ENCODE results near the gene AP2B1.

The AP2B1 gene

DNA sequence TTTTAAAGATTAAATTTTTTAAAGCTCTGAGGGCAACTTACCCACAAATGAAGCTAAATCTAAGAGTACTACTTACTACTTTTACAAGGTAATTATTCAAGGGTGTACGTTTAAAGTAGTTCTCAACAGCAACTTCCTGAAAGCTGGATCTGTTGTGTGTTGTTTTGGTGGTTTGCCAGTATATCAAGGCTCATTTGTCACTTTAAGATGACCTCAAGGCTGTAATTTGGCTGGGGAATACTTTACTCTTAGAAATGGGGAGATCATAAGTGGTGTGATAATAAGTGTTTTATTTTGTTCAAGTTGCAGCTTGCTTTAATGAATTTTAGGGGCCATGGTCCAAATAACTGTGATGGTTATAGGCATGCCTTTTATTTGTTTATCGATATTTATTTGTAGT, 30.4 kb downstream of the AP2B1 start:
- H3K4me1 ChIP-seq (ENCODE audit: control insufficient read depth, insufficient read depth, low read length) = no peaks in the 10 kb centered on the region
- H3K4me3 ChIP-seq (ENCODE audit: insufficient read depth, low read depth, low read length) = no peak overlapping the region
- H3K9me3 ChIP-seq (ENCODE audit: control insufficient read depth, low read length) = no peaks in the 10 kb centered on the region
- no peaks in the 10 kb centered on the region for H3K27me3 ChIP-seq (ENCODE audit: control insufficient read depth, insufficient read depth, low read length, poor library complexity, severe bottlenecking)
- H3K27ac ChIP-seq (ENCODE audit: insufficient read depth, low read depth, low read length, poor library complexity, severe bottlenecking) = no peak overlapping the region
- 85 to 100% methylated on average over 1 to 2 of the region's 2 CpGs for WGBS, 2 experiments
- H3K36me3 ChIP-seq (ENCODE audit: control insufficient read depth, insufficient read depth, low read length) = no peaks in the 10 kb centered on the region

DNA sequence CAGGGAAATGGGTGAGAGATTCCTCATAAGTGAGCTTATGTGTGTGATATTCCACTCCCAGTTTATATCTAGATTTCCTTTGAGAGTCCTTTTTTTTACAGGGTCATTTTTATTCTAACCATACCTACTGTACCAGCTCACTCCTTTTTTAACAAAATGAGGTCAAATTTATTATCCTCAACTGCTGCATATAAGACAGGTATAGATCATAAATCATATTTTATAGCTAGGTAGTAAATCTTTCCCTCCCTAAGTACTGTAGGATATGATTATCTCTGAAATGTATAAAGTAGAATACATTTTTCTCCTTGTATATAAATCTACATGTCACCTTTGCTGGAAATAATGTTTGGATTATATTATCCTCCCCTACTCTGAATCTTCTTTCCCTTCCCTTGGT, 31.5 kb downstream of the AP2B1 start:
- H3K9me3 ChIP-seq (ENCODE audit: control insufficient read depth, low read length) = no peaks in the 10 kb centered on the region
- H3K4me1 ChIP-seq (ENCODE audit: control insufficient read depth, insufficient read depth, low read length) = no peaks in the 10 kb centered on the region
- no peaks in the 10 kb centered on the region for H3K27me3 ChIP-seq (ENCODE audit: control insufficient read depth, insufficient read depth, low read length, poor library complexity, severe bottlenecking)
- no peak overlapping the region for H3K4me3 ChIP-seq (ENCODE audit: insufficient read depth, low read depth, low read length)
- no peak overlapping the region for H3K27ac ChIP-seq (ENCODE audit: insufficient read depth, low read depth, low read length, poor library complexity, severe bottlenecking)
- no peaks in the 10 kb centered on the region for H3K36me3 ChIP-seq (ENCODE audit: control insufficient read depth, insufficient read depth, low read length)

DNA sequence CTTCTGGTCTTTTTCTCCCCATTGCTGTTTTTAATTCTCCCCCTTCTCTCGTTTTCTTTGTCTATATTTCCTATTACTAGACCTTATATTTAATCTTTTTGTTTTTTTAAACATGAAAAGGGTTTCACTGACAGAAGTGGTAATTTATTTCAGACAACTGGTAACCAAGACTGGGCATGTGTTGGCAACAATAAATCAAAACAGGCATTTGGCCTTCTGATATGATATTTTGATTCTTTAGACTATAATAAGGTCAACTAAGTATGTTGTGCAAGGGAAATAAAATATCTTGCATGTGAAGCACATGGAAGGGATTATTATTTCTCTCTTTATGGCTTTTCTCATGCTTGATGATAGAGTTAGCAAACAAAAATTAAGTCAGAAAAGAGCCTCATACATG, 34.6 kb downstream of the AP2B1 start:
- no peaks in the 10 kb centered on the region for H3K9me3 ChIP-seq (ENCODE audit: control insufficient read depth, low read length)
- no peaks in the 10 kb centered on the region for H3K4me1 ChIP-seq (ENCODE audit: control insufficient read depth, insufficient read depth, low read length)
- no CpG with 5 or more reads among the region's 1 CpG for WGBS, 2 experiments
- peaks cover 7% of the 10 kb centered on the region for H3K36me3 ChIP-seq (ENCODE audit: control insufficient read depth, insufficient read depth, low read length)
- no peaks in the 10 kb centered on the region for H3K27me3 ChIP-seq (ENCODE audit: control insufficient read depth, insufficient read depth, low read length, poor library complexity, severe bottlenecking)
- H3K27ac ChIP-seq (ENCODE audit: insufficient read depth, low read depth, low read length, poor library complexity, severe bottlenecking) = no peak overlapping the region
- H3K4me3 ChIP-seq (ENCODE audit: insufficient read depth, low read depth, low read length) = no peak overlapping the region

DNA sequence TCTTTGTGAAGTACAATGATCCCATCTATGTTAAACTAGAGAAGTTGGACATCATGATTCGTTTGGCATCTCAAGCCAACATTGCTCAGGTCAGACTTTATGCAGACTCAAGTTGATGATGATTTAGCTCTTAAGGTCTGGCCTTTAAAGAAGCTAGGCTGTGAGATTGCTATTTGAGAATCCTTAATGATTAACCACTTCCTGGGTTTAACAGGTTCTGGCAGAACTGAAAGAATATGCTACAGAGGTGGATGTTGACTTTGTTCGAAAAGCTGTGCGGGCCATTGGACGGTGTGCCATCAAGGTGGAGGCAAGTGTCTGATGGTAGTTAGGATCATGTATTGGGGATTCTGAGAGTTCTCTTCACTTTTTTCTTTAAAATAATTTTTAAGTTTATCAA, 40.3 kb downstream of the AP2B1 start:
- Histone ChIP-seq H3K4me3 (ENCODE audit: insufficient read depth, low read depth, low read length) (no peak overlapping the region), H3K27ac (ENCODE audit: insufficient read depth, low read depth, low read length, poor library complexity, severe bottlenecking) (no peak overlapping the region), H3K36me3 (ENCODE audit: control insufficient read depth, insufficient read depth, low read length) (peaks cover 11% of the 10 kb centered on the region), H3K9me3 (ENCODE audit: control insufficient read depth, low read length) (no peaks in the 10 kb centered on the region), H3K4me1 (ENCODE audit: control insufficient read depth, insufficient read depth, low read length) (no peaks in the 10 kb centered on the region), H3K27me3 (ENCODE audit: control insufficient read depth, insufficient read depth, low read length, poor library complexity, severe bottlenecking) (no peaks in the 10 kb centered on the region)
- 96 to 100% methylated on average over 4 of the region's 4 CpGs for WGBS, 2 experiments

DNA sequence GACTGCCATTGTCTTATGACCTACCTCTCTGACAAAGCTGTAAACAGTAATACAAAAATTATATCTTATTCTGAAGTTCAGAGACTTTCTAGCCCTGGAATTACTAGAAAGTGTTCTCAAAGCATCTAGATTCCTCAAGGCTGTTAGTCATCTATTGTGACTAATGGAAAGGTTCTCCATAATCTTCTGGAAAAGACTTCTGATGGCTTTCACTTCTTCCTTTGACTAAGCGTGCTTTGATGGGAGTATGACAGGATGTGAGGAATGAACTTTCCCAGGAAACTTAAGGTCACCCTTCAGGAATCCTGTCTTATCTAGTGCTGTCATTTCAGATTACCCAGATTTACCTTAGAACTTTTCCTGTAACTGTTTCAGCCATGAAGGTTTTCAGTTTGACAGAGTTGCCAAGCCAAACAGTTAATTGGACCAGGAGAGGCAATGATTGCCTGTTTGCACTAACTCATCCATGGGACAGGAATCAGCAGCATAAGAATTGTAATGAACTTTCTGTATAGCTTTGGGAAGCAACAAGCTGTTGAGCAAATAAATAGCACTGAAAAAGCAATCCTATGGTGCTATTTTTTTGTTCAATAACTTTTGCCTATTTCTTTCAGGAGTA, 43.5 kb downstream of the AP2B1 start:
- 92 to 100% methylated on average over 1 of the region's 1 CpG for WGBS, 2 experiments
- H3K36me3 ChIP-seq (ENCODE audit: control insufficient read depth, insufficient read depth, low read length) = peaks cover 14% of the 10 kb centered on the region
- H3K27ac ChIP-seq (ENCODE audit: insufficient read depth, low read depth, low read length, poor library complexity, severe bottlenecking) = no peak overlapping the region

DNA sequence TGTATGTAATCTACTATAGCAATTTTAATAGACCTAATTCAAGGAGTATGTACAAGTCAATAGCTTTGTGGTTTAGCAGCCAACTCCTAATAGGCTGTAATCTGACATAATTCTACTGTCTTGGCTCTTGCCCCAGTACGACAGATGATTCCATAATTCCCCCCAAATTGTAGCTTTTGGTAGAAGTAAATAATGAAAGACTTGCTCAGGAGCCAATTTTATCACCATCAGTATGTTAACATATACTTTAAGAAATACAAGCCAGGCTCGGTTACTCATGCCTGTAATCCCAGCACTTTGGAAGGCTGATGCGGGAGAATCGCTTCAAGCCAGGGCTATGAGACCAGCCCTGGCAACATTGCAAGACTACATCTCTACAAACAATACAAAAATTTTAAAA, 53.9 kb downstream of the AP2B1 start:
- WGBS, 2 experiments = 87 to 97% methylated on average over 4 of the region's 4 CpGs
- Histone ChIP-seq H3K4me1 (ENCODE audit: control insufficient read depth, insufficient read depth, low read length) (no peaks in the 10 kb centered on the region), H3K4me3 (ENCODE audit: insufficient read depth, low read depth, low read length) (no peak overlapping the region), H3K27ac (ENCODE audit: insufficient read depth, low read depth, low read length, poor library complexity, severe bottlenecking) (no peak overlapping the region), H3K9me3 (ENCODE audit: control insufficient read depth, low read length) (no peaks in the 10 kb centered on the region), H3K36me3 (ENCODE audit: control insufficient read depth, insufficient read depth, low read length) (peaks cover 34% of the 10 kb centered on the region), H3K27me3 (ENCODE audit: control insufficient read depth, insufficient read depth, low read length, poor library complexity, severe bottlenecking) (no peaks in the 10 kb centered on the region)

More for the DNA sequence above, 43.5 kb downstream of the AP2B1 start:
- Histone ChIP-seq H3K4me3 (ENCODE audit: insufficient read depth, low read depth, low read length) (no peak overlapping the region), H3K4me1 (ENCODE audit: control insufficient read depth, insufficient read depth, low read length) (no peaks in the 10 kb centered on the region), H3K9me3 (ENCODE audit: control insufficient read depth, low read length) (no peaks in the 10 kb centered on the region), H3K27me3 (ENCODE audit: control insufficient read depth, insufficient read depth, low read length, poor library complexity, severe bottlenecking) (no peaks in the 10 kb centered on the region)

DNA sequence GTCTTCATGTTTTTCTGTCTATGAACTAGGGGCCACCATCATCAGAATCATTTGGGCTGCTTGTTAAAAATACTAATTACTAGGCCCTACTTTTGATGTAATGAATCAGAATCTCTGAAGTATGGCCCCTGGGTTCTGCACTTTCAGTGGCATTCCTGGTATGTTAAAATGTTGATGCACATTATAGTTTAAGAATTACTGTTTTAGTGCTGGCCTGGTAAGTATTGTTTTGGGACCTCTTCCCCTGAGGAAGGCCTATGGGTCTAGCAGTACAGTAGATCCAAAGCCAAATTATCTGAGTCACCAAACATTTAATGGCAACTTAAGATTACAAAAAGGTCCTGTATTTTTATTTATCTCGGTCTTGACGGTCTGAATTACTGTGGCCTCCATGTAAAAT, 58.8 kb downstream of the AP2B1 start:
- Histone ChIP-seq H3K9me3 (ENCODE audit: control insufficient read depth, low read length) (no peaks in the 10 kb centered on the region), H3K36me3 (ENCODE audit: control insufficient read depth, insufficient read depth, low read length) (peaks cover 2% of the 10 kb centered on the region), H3K27ac (ENCODE audit: insufficient read depth, low read depth, low read length, poor library complexity, severe bottlenecking) (no peak overlapping the region), H3K27me3 (ENCODE audit: control insufficient read depth, insufficient read depth, low read length, poor library complexity, severe bottlenecking) (no peaks in the 10 kb centered on the region), H3K4me1 (ENCODE audit: control insufficient read depth, insufficient read depth, low read length) (no peaks in the 10 kb centered on the region), H3K4me3 (ENCODE audit: insufficient read depth, low read depth, low read length) (no peak overlapping the region)
- WGBS, 2 experiments = 46 to 47% methylated on average over 2 of the region's 2 CpGs

DNA sequence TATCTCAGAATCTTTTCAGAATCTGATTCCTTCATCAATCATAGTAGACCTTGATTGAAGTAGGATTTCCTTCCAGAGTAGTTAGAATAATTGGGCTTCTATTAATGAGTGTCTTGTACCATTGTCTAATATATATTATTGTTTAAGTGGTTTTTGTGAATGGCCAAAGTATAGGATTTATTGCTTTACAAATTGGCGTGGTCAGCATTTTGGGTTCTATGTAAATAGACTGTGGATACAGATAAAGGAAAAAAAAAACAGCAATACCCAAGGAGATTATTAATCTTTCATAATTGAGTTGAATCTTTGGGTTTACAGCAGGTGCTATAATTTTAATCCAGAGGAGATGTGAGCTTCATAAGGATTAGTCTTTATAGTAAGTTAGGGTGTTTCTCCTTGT, 64.3 kb downstream of the AP2B1 start:
- no peak overlapping the region for H3K27ac ChIP-seq (ENCODE audit: insufficient read depth, low read depth, low read length, poor library complexity, severe bottlenecking)
- H3K27me3 ChIP-seq (ENCODE audit: control insufficient read depth, insufficient read depth, low read length, poor library complexity, severe bottlenecking) = no peaks in the 10 kb centered on the region
- H3K4me3 ChIP-seq (ENCODE audit: insufficient read depth, low read depth, low read length) = no peak overlapping the region
- H3K4me1 ChIP-seq (ENCODE audit: control insufficient read depth, insufficient read depth, low read length) = no peaks in the 10 kb centered on the region
- 100% methylated on average over 1 of the region's 1 CpG for WGBS, 2 experiments
- H3K9me3 ChIP-seq (ENCODE audit: control insufficient read depth, low read length) = no peaks in the 10 kb centered on the region
- peaks cover 4% of the 10 kb centered on the region for H3K36me3 ChIP-seq (ENCODE audit: control insufficient read depth, insufficient read depth, low read length)

DNA sequence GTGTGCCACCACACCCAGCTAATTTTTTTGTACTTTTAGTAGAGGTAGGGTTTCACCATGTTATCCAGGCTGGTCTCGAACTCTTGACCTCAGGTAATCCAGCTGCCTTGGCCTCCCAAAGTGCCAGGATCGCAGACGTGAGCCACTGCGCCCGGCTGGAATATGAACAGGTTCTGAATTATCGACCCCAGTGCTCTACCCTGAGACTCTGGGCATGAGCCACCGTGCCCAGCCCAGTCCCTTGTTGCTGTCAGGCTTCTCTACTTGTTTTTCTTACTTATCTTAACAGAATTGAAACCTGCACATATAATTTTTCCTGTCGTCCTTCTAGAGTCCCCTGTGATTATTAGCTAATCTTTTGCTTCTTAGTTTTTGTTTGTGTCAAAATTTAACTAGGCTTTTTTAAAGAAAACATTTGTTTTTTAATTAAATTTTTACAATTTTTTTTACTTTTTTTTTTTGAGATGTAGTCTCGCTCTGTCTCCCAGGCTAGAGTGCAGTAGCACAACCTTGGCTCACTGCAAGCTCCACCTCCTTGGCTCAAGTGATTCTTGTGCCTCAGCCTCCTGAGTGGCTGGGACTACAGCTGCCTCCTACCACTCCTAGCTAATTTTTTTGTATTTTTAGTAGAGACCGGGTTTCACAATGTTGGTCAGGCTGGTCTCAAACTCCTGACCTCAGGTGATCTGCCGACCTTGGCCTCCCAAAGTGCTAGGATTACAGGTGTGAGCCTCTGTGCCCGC, 66.7 kb downstream of the AP2B1 start:
- Histone ChIP-seq H3K27ac (ENCODE audit: insufficient read depth, low read depth, low read length, poor library complexity, severe bottlenecking) (no peak overlapping the region), H3K36me3 (ENCODE audit: control insufficient read depth, insufficient read depth, low read length) (peaks cover 13% of the 10 kb centered on the region)
- 90 to 96% methylated on average over 10 to 11 of the region's 12 CpGs for WGBS, 2 experiments

DNA sequence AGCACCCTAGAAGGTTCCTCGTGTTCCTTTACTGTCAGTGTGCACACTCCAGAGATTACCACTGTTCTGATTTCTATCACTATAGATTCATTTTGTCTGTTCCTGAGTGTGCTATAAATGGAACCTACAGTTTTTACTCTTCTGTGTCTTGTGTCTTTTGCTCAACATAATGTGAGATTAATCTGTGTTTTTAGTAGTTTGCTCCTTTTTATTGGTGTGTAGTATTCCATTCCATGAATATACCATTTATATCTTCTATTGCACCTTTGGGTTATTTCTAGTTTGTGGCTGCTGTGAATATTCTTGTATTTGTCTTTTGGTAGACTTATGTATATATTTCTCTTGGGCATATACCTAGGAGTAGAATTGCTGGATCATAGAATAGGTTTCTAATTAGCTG, 68.2 kb downstream of the AP2B1 start:
- Histone ChIP-seq H3K27me3 (ENCODE audit: control insufficient read depth, insufficient read depth, low read length, poor library complexity, severe bottlenecking) (no peaks in the 10 kb centered on the region), H3K27ac (ENCODE audit: insufficient read depth, low read depth, low read length, poor library complexity, severe bottlenecking) (no peak overlapping the region), H3K4me3 (ENCODE audit: insufficient read depth, low read depth, low read length) (no peak overlapping the region), H3K36me3 (ENCODE audit: control insufficient read depth, insufficient read depth, low read length) (peaks cover 13% of the 10 kb centered on the region), H3K9me3 (ENCODE audit: control insufficient read depth, low read length) (no peaks in the 10 kb centered on the region), H3K4me1 (ENCODE audit: control insufficient read depth, insufficient read depth, low read length) (no peaks in the 10 kb centered on the region)
- 95 to 100% methylated on average over 1 of the region's 1 CpG for WGBS, 2 experiments

More for the DNA sequence above, 66.7 kb downstream of the AP2B1 start:
- Histone ChIP-seq H3K9me3 (ENCODE audit: control insufficient read depth, low read length) (no peaks in the 10 kb centered on the region), H3K4me3 (ENCODE audit: insufficient read depth, low read depth, low read length) (no peak overlapping the region), H3K27me3 (ENCODE audit: control insufficient read depth, insufficient read depth, low read length, poor library complexity, severe bottlenecking) (no peaks in the 10 kb centered on the region), H3K4me1 (ENCODE audit: control insufficient read depth, insufficient read depth, low read length) (no peaks in the 10 kb centered on the region)
